ENCODE data around the gene YKT6. TPM values are rescaled to one million over a fixed set of nuclear protein-coding genes. Genes with fewer than 3 reads are reported as not detected.

YKT6 gene
- total RNA-seq, 2 donors from 2014 or later, result 34.4 to 66.8 TPM

- Mint-ChIP-seq H3K27me3 (no peaks in the 10 kb centered on the region), H3K36me3 (ENCODE audit: low read depth) (no peaks in the 10 kb centered on the region), H3K4me3 (no peak overlapping the region), H3K27ac (no peak overlapping the region), H3K4me1 (no peaks in the 10 kb centered on the region), H3K9me3 (no peaks in the 10 kb centered on the region)
- ATAC-seq (replicated peaks), result no peak
Measured at GRCh38 chr7:44236333-44236728, 35.6 kb downstream of the YKT6 start.

- Mint-ChIP-seq H3K4me3 (no peak overlapping the region), H3K36me3 (ENCODE audit: low read depth) (no peaks in the 10 kb centered on the region), H3K4me1 (no peaks in the 10 kb centered on the region), H3K27ac (no peak overlapping the region), H3K9me3 (no peaks in the 10 kb centered on the region), H3K27me3 (no peaks in the 10 kb centered on the region)
- ATAC-seq (replicated peaks), result no peak
Measured at GRCh38 chr7:44237696-44238095, 36.9 kb downstream of the YKT6 start.

GRCh38 chr7:44238116-44238695, 37.4 kb downstream of the YKT6 start:
- H3K4me1 Mint-ChIP-seq, result no peaks in the 10 kb centered on the region
- H3K27ac Mint-ChIP-seq, result no peak overlapping the region
- no peak overlapping the region for H3K4me3 Mint-ChIP-seq
- no peaks in the 10 kb centered on the region for H3K36me3 Mint-ChIP-seq (ENCODE audit: low read depth)
- ATAC-seq (replicated peaks), result no peak
- no peaks in the 10 kb centered on the region for H3K9me3 Mint-ChIP-seq
- H3K27me3 Mint-ChIP-seq, result no peaks in the 10 kb centered on the region

- Mint-ChIP-seq H3K36me3 (ENCODE audit: low read depth) (no peaks in the 10 kb centered on the region), H3K27ac (peak overlapping the region; percentile 22), H3K9me3 (no peaks in the 10 kb centered on the region), H3K4me3 (no peak overlapping the region), H3K27me3 (no peaks in the 10 kb centered on the region), H3K4me1 (no peaks in the 10 kb centered on the region)
- no peak for ATAC-seq (replicated peaks)
Measured at GRCh38 chr7:44239361-44239760, 38.6 kb downstream of the YKT6 start.

- no peak overlapping the region for H3K4me3 Mint-ChIP-seq
- ATAC-seq (replicated peaks), result no peak
- H3K4me1 Mint-ChIP-seq, result no peaks in the 10 kb centered on the region
- H3K27me3 Mint-ChIP-seq, result no peaks in the 10 kb centered on the region
- no peaks in the 10 kb centered on the region for H3K9me3 Mint-ChIP-seq
- no peak overlapping the region for H3K27ac Mint-ChIP-seq
- no peaks in the 10 kb centered on the region for H3K36me3 Mint-ChIP-seq (ENCODE audit: low read depth)
Measured at GRCh38 chr7:44240376-44240775, 39.6 kb downstream of the YKT6 start.

- H3K27ac Mint-ChIP-seq, result peak overlapping the region; percentile 56
- peak; percentile 91 for ATAC-seq (replicated peaks)
- H3K36me3 Mint-ChIP-seq (ENCODE audit: low read depth), result no peaks in the 10 kb centered on the region
- H3K27me3 Mint-ChIP-seq, result no peaks in the 10 kb centered on the region
- H3K4me1 Mint-ChIP-seq, result no peaks in the 10 kb centered on the region
- no peaks in the 10 kb centered on the region for H3K9me3 Mint-ChIP-seq
- H3K4me3 Mint-ChIP-seq, result peak overlapping the region; percentile 18
Measured at GRCh38 chr7:44240983-44241510, 40.3 kb downstream of the YKT6 start.

- Mint-ChIP-seq H3K27me3 (no peaks in the 10 kb centered on the region), H3K9me3 (no peaks in the 10 kb centered on the region), H3K27ac (no peak overlapping the region), H3K36me3 (ENCODE audit: low read depth) (no peaks in the 10 kb centered on the region), H3K4me3 (no peak overlapping the region), H3K4me1 (no peaks in the 10 kb centered on the region)
- ATAC-seq (replicated peaks), result no peak
Measured at GRCh38 chr7:44242091-44242490, 41.3 kb downstream of the YKT6 start.

GRCh38 chr7:44244282-44244681, 43.5 kb downstream of the YKT6 start:
- H3K27ac Mint-ChIP-seq, result peak overlapping the region; percentile 36
- ATAC-seq (replicated peaks), result peak; percentile 27
- no peaks in the 10 kb centered on the region for H3K27me3 Mint-ChIP-seq
- no peak overlapping the region for H3K4me3 Mint-ChIP-seq
- H3K9me3 Mint-ChIP-seq, result no peaks in the 10 kb centered on the region
- H3K4me1 Mint-ChIP-seq, result no peaks in the 10 kb centered on the region
- no peaks in the 10 kb centered on the region for H3K36me3 Mint-ChIP-seq (ENCODE audit: low read depth)

- no peak for ATAC-seq (replicated peaks)
- Mint-ChIP-seq H3K4me1 (no peaks in the 10 kb centered on the region), H3K9me3 (no peaks in the 10 kb centered on the region), H3K4me3 (no peak overlapping the region), H3K27ac (no peak overlapping the region), H3K27me3 (no peaks in the 10 kb centered on the region), H3K36me3 (ENCODE audit: low read depth) (no peaks in the 10 kb centered on the region)
Measured at GRCh38 chr7:44246396-44247113, 45.8 kb downstream of the YKT6 start.

GRCh38 chr7:44247868-44248651, 47.3 kb downstream of the YKT6 start:
- Mint-ChIP-seq H3K9me3 (no peaks in the 10 kb centered on the region), H3K36me3 (ENCODE audit: low read depth) (no peaks in the 10 kb centered on the region), H3K27me3 (no peaks in the 10 kb centered on the region), H3K4me1 (no peaks in the 10 kb centered on the region), H3K27ac (no peak overlapping the region), H3K4me3 (no peak overlapping the region)
- no peak for ATAC-seq (replicated peaks)

- Mint-ChIP-seq H3K4me3 (no peak overlapping the region), H3K36me3 (ENCODE audit: low read depth) (no peaks in the 10 kb centered on the region), H3K27me3 (no peaks in the 10 kb centered on the region), H3K9me3 (no peaks in the 10 kb centered on the region), H3K27ac (no peak overlapping the region), H3K4me1 (no peaks in the 10 kb centered on the region)
- no peak for ATAC-seq (replicated peaks)
Measured at GRCh38 chr7:44249639-44250234, 49.0 kb downstream of the YKT6 start.

GRCh38 chr7:44251269-44251668, 50.5 kb downstream of the YKT6 start:
- Mint-ChIP-seq H3K4me1 (no peaks in the 10 kb centered on the region), H3K27ac (no peak overlapping the region), H3K27me3 (no peaks in the 10 kb centered on the region), H3K9me3 (no peaks in the 10 kb centered on the region), H3K4me3 (no peak overlapping the region), H3K36me3 (ENCODE audit: low read depth) (no peaks in the 10 kb centered on the region)
- no peak for ATAC-seq (replicated peaks)

GRCh38 chr7:44251881-44252280, 51.1 kb downstream of the YKT6 start:
- no peaks in the 10 kb centered on the region for H3K36me3 Mint-ChIP-seq (ENCODE audit: low read depth)
- H3K4me3 Mint-ChIP-seq, result no peak overlapping the region
- H3K4me1 Mint-ChIP-seq, result no peaks in the 10 kb centered on the region
- H3K27me3 Mint-ChIP-seq, result no peaks in the 10 kb centered on the region
- H3K27ac Mint-ChIP-seq, result no peak overlapping the region
- no peaks in the 10 kb centered on the region for H3K9me3 Mint-ChIP-seq
- ATAC-seq (replicated peaks), result no peak

- Mint-ChIP-seq H3K27me3 (no peaks in the 10 kb centered on the region), H3K9me3 (no peaks in the 10 kb centered on the region), H3K4me1 (peaks cover 24% of the 10 kb centered on the region), H3K27ac (peak overlapping the region; percentile 66), H3K4me3 (no peak overlapping the region), H3K36me3 (ENCODE audit: low read depth) (no peaks in the 10 kb centered on the region)
- no peak for ATAC-seq (replicated peaks)
Measured at GRCh38 chr7:44256459-44256858, 55.7 kb downstream of the YKT6 start.

All from activated T-helper 17 cell treated with anti-CD3 and anti-CD28 coated beads, Interleukin-2, amount 50 U/mL, for 72 hours (primary cell).